ENCODE results near the gene HSPA12A. TPM values are rescaled to one million over a fixed set of nuclear protein-coding genes. Genes with fewer than 3 reads are reported as not detected.

HSPA12A gene
- total RNA-seq, 2 donors from 2014 or later = 5.7 to 19.4 TPM

- TF ChIP-seq CTCF (IDR thresholded peaks at IDR 0.05) (no peak), POLR2A (IDR thresholded peaks at IDR 0.05) (no peak), POLR2AphosphoS5 (IDR thresholded peaks at IDR 0.05) (no peak)
- Histone ChIP-seq H3K27me3 (replicated peaks; ENCODE audit: insufficient read depth) (no peaks in the 10 kb centered on the region), H3K4me3 (no peak overlapping the region), H3K36me3 (no peaks in the 10 kb centered on the region), H3K27ac (no peak overlapping the region), H3K9me3 (no peaks in the 10 kb centered on the region), H3K4me1 (replicated peaks) (no peaks in the 10 kb centered on the region)
- 73% methylated on average over 2 of the region's 2 CpGs for WGBS
- intact Hi-C loops (cut with DNase I) = no loop called here
- no peak for DNase-seq (ENCODE audit: low spot score)
Measured at GRCh38 chr10:116718058-116718457, 24.3 kb downstream of the HSPA12A start.

GRCh38 chr10:116716381-116716780 is 26.0 kb downstream of the HSPA12A start:
- TF ChIP-seq POLR2A (IDR thresholded peaks at IDR 0.05) (no peak), POLR2AphosphoS5 (IDR thresholded peaks at IDR 0.05) (no peak), CTCF (IDR thresholded peaks at IDR 0.05) (no peak)
- no peak for DNase-seq (ENCODE audit: low spot score)
- no peaks in the 10 kb centered on the region for H3K9me3 ChIP-seq
- WGBS = 41% methylated on average over 4 of the region's 4 CpGs
- no peak overlapping the region for H3K4me3 ChIP-seq
- intact Hi-C loops (cut with DNase I) = no loop called here
- no peaks in the 10 kb centered on the region for H3K4me1 ChIP-seq (replicated peaks)
- H3K27me3 ChIP-seq (replicated peaks; ENCODE audit: insufficient read depth) = no peaks in the 10 kb centered on the region
- H3K36me3 ChIP-seq = no peaks in the 10 kb centered on the region
- H3K27ac ChIP-seq = no peak overlapping the region

GRCh38 chr10:116715839-116716377 is 26.5 kb downstream of the HSPA12A start:
- Histone ChIP-seq H3K4me1 (replicated peaks) (no peaks in the 10 kb centered on the region), H3K27ac (no peak overlapping the region), H3K36me3 (no peaks in the 10 kb centered on the region), H3K27me3 (replicated peaks; ENCODE audit: insufficient read depth) (no peaks in the 10 kb centered on the region), H3K4me3 (no peak overlapping the region), H3K9me3 (no peaks in the 10 kb centered on the region)
- intact Hi-C loops (cut with DNase I) = no loop called here
- no peak for DNase-seq (ENCODE audit: low spot score)
- WGBS = 93% methylated on average over 4 of the region's 4 CpGs
- TF ChIP-seq POLR2AphosphoS5 (IDR thresholded peaks at IDR 0.05) (no peak), POLR2A (IDR thresholded peaks at IDR 0.05) (no peak), CTCF (IDR thresholded peaks at IDR 0.05) (no peak)

- intact Hi-C loops (cut with DNase I) = no loop called here
- Histone ChIP-seq H3K9me3 (no peaks in the 10 kb centered on the region), H3K27ac (no peak overlapping the region), H3K36me3 (no peaks in the 10 kb centered on the region), H3K4me1 (replicated peaks) (no peaks in the 10 kb centered on the region), H3K27me3 (replicated peaks; ENCODE audit: insufficient read depth) (no peaks in the 10 kb centered on the region), H3K4me3 (no peak overlapping the region)
- DNase-seq (ENCODE audit: low spot score) = no peak
- TF ChIP-seq CTCF (IDR thresholded peaks at IDR 0.05) (no peak), POLR2A (IDR thresholded peaks at IDR 0.05) (no peak), POLR2AphosphoS5 (IDR thresholded peaks at IDR 0.05) (no peak)
- WGBS = 59% methylated on average over 4 of the region's 4 CpGs
Measured at GRCh38 chr10:116715341-116715740, 27.0 kb downstream of the HSPA12A start.

- Histone ChIP-seq H3K27ac (no peak overlapping the region), H3K36me3 (no peaks in the 10 kb centered on the region), H3K4me3 (no peak overlapping the region), H3K27me3 (replicated peaks; ENCODE audit: insufficient read depth) (no peaks in the 10 kb centered on the region), H3K4me1 (replicated peaks) (no peaks in the 10 kb centered on the region), H3K9me3 (no peaks in the 10 kb centered on the region)
- no peak for TF ChIP-seq POLR2A (IDR thresholded peaks at IDR 0.05)
- no peak for TF ChIP-seq CTCF (IDR thresholded peaks at IDR 0.05)
- TF ChIP-seq POLR2AphosphoS5 (IDR thresholded peaks at IDR 0.05) = no peak
- DNase-seq (ENCODE audit: low spot score) = no peak
- WGBS = 88% methylated on average over 1 of the region's 1 CpG
- intact Hi-C loops (cut with DNase I) = no loop called here
Measured at GRCh38 chr10:116713846-116714245, 28.5 kb downstream of the HSPA12A start.

Measured in prostate gland (tissue), 2 donors.